ENCODE results near the gene ALAS2.
A peak's percentile ranks its signal among the peaks of the same experiment; 100 is the strongest.
"Not testable (repeated sequence)": the region's sequence is repeated elsewhere in the genome, so short reads cannot be mapped to it uniquely, and the experiment has no call there.

The ALAS2 gene

GRCh38 chrX:55005256-55005655 lies 25.5 kb downstream of the ALAS2 start:
- no peak for DNase-seq

- DNase-seq = no peak
Observed at GRCh38 chrX:55004231-55004630, 26.5 kb downstream of the ALAS2 start.

DNA sequence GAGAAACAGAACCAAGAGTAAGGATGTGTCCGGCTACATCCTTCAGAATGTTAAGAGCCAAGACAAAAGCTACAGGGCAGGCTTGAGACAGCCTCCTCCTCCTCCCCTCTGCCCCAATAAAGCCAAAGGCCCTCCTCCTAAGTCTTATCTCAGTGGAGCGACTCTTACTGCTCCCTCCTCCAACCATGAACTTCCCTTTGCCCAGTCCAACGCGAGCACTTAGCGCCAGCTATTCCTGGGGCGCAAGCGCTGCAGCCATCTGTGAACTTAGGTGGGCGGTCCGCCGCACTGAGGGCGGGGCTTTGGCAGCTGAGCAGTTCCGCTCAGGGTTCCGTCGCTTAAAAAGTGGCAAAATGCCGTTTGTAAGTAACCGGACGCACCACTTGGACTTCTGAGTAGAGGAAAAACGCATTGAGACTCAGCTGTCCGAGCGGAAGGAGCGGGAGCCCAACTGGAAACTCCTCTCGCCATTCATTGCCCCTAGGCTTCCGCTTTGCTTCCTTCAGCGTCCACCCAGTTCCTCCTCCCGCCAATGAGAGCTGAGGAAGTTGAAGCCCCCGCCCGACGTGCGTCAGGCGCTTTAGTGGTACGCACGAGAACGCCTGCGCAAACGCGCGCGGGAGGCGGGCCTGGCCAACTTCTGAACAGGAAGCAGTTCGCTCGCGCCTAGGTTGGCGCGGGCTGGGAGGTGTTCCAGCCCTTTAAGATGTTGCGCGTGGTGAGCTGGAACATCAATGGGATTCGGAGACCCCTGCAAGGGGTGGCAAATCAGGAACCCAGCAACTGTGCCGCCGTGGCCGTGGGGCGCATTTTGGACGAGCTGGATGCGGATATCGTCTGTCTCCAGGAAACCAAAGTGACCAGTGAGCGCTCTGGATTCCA lies 30.8 kb downstream of the ALAS2 start, which contains the start of gene APEX2:
Gene APEX2 (plus strand): TSS at position 647 of the 882 bp plus-strand sequence. CDS start 60 bp downstream, at position 707.
- peak; percentile 77 for DNase-seq

DNA sequence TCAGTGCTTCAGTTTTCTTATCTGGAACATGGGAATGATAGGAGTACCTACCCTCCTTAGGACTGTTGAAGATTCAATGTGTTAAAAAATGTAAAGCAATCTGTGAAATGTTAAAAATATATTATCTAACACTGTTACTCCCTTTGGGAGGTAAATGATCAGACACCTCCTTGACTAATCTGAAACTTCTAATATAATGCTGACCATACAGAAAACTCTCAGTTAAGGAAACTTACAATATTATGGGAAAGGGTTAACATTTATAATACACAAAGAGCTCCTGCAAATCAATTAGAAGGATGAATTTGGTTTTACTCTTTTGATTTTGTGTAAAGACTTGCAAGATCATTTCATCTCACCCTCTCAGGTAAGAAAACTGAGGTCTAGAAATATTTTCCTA lies 35.2 kb downstream of the ALAS2 start:
- DNase-seq = no peak

GRCh38 chrX:54994668-54995351 lies 36.0 kb downstream of the ALAS2 start:
- DNase-seq = no peak

GRCh38 chrX:54994099-54994498 lies 36.7 kb downstream of the ALAS2 start, which contains the start of gene PFKFB1:
TSS of gene PFKFB1 (minus strand) at chrX:54994188. CDS start at chrX:54994007, 181 bp downstream.
- no peak for DNase-seq

DNA sequence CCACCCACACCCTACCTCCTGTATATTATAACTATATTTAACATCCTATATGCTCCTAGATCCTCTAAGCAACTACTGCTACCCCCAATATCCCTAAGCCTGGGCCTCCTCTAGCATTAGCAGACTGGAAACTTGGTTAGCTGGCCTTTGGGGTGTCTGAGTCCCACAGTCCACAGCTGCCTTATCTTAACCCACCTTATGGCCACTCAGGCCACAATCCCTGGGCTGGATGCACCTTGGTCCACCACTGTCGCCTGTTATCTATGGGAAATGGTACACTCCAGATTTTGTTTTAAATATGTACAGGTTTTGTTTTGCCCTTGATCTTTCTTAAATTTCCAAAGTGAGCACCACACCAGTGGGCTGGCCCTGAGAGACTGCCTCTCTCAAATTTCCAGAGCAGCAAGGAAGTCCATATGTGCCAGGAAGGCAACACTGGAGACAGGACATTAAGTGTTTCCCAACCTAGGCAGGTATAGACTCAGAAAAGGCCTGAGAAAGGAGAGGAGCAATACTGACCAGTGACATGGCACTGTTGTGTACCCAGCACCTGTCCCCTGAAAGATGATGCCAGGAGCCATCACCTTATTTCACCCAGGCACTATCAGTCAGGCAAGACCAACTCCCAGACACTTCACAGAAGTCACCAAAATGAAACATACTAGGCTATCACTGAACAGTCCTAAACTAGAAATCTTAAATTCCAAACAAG lies 37.7 kb downstream of the ALAS2 start:
- DNase-seq = no peak

DNA sequence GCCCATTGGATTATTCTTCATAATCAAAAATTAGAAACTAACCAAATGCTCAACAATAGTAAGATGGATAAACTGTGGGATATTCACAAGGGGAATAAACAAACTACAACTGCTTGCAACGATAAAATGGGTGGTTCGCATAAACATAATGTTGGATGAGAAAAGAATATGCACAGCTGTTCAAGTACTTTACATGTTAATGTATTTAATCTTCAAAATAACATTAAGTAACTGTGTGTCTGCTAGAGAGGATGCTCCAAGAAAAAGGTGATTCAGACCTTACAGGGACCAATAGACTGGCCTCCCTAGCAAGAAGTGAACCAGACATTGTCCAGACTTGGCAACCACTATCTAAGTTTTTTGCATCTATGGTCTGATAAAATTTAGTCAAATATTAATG lies 39.1 kb downstream of the ALAS2 start:
- DNase-seq = no peak

DNA sequence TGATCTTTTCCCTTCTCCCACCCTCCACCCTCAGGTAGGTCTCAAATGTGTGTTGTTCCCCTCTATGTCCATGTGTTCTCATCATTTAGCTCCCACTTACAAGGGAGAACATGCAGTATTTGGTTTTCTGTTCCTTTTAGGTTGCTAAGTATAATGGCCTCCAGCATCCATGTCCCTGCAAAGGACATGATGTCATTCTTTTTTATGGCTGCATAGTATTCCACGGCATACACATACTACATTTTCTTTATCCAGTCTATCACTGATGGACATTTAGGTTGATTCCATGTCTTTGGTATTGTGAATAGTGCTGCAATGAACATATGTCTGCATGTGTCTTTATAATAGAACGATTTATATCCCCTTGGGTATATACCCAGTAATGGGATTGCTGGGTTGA lies 47.5 kb downstream of the ALAS2 start:
- DNase-seq = not testable (repeated sequence)

DNA sequence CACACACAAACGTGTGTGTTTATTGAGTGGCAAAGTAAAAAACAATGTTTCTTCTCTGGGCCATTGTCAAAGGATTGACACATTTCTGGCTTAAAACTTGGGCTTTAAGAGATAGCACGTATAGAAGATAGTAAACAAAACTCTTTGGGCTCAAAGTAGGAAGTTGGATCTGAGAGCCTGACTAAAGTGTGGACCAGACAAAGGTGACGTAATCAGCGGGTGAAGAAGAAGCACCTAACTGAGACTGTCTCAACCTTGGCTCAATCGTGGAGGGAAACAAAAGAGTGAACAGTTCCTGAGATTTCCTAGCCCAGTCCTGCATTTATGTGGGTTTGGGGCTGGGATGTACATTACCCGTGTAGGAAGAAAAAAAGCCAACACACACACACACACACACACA lies 50.4 kb downstream of the ALAS2 start:
- DNase-seq = no peak

DNA sequence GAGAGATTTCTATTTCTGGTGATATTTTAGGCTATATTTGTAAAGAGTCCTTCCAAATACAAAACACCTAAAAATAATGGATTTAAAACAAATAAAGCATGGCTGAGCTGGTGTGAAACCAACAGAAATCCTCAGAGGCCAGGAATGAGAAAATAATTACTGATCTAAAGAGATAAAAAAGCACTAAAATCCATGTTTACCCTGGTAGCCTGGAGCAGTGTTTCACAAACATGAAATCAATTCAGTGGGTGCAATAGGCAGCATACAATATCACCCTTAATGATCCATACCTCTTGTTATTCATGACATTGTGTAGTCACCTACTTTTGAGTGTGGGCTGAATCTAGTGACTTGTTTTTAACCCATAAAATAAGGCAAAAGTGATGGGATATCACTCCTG lies 51.3 kb downstream of the ALAS2 start:
- DNase-seq = no peak

GRCh38 chrX:54978448-54978847 lies 52.3 kb downstream of the ALAS2 start:
- no peak for DNase-seq

- no peak for DNase-seq
Observed at GRCh38 chrX:54977387-54977786, 53.4 kb downstream of the ALAS2 start.

GRCh38 chrX:54964766-54965497 lies 65.8 kb downstream of the ALAS2 start:
- DNase-seq = no peak

DNA sequence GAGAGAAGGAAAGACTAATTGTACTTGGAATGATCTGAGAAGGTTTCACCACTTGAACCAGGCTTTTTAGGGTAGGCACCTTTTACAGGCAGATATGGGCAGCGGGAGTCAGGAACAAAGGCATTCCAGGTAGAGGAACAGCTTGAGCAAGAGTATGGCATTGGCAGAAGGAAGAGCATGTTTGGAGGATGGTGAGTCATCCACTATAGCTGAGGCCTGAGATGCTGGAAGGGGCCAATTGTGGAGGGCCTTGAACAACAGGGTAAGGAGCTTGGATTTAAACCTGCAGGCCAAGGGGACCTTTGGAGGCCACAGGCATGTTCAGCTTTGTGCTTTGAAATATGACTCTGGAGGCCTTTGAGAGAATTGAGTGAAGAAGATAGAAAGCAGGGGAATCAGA lies 69.0 kb downstream of the ALAS2 start:
- DNase-seq = no peak
